ENCODE results near the gene B3GNT8.
"Not testable (repeated sequence)": the region's sequence is repeated elsewhere in the genome, so short reads cannot be mapped to it uniquely, and the experiment has no call there.

B3GNT8 gene

GRCh38 chr19:41413947-41414346 is 13.2 kb downstream of the B3GNT8 start:
- DNase-seq = no peak

GRCh38 chr19:41412953-41413352 is 14.2 kb downstream of the B3GNT8 start:
- no peak for DNase-seq

- no peak for DNase-seq
These were observed 15.3 kb downstream of the B3GNT8 start for GRCh38 chr19:41411968-41412265.

GRCh38 chr19:41411100-41411967 is 15.8 kb downstream of the B3GNT8 start:
- DNase-seq = no peak

GRCh38 chr19:41410336-41411054 is 16.7 kb downstream of the B3GNT8 start:
- DNase-seq = no peak

- DNase-seq = no peak
These were observed 17.9 kb downstream of the B3GNT8 start for GRCh38 chr19:41409288-41409687.

- not testable (repeated sequence) for DNase-seq
These were observed 18.3 kb downstream of the B3GNT8 start for GRCh38 chr19:41408846-41409245.

GRCh38 chr19:41408256-41408655 is 18.9 kb downstream of the B3GNT8 start:
- no peak for DNase-seq

- no peak for DNase-seq
These were observed 19.9 kb downstream of the B3GNT8 start for GRCh38 chr19:41407271-41407670.

- DNase-seq = no peak
These were observed 21.4 kb downstream of the B3GNT8 start for GRCh38 chr19:41405776-41406175.

GRCh38 chr19:41403181-41403970 is 23.8 kb downstream of the B3GNT8 start:
- no peak for DNase-seq

GRCh38 chr19:41402010-41402409 is 25.2 kb downstream of the B3GNT8 start:
- no peak for DNase-seq

- DNase-seq = no peak
These were observed 25.7 kb downstream of the B3GNT8 start for GRCh38 chr19:41401483-41401882.

- DNase-seq = no peak
These were observed 27.6 kb downstream of the B3GNT8 start for GRCh38 chr19:41399525-41399924.

- no peak for DNase-seq
These were observed 28.1 kb downstream of the B3GNT8 start for GRCh38 chr19:41399091-41399490.

- DNase-seq = no peak
These were observed 28.6 kb downstream of the B3GNT8 start for GRCh38 chr19:41398598-41398997.

- DNase-seq = no peak
These were observed 29.1 kb downstream of the B3GNT8 start for GRCh38 chr19:41398050-41398418.

- peak; percentile 98 for DNase-seq
These were observed 29.8 kb downstream of the B3GNT8 start, which contains the start of the genes BCKDHA and EXOSC5 for GRCh38 chr19:41397086-41398049. TSS of gene BCKDHA (plus strand) at chr19:41397818. CDS start at chr19:41397828, 10 bp downstream. TSS of gene EXOSC5 (minus strand) at chr19:41397359. CDS start at chr19:41397328, 31 bp downstream.

- DNase-seq = no peak
These were observed 31.8 kb downstream of the B3GNT8 start for GRCh38 chr19:41395355-41395754.

- DNase-seq = no peak
These were observed 34.4 kb downstream of the B3GNT8 start for GRCh38 chr19:41392775-41393174.

- DNase-seq = no peak
These were observed 35.6 kb downstream of the B3GNT8 start for GRCh38 chr19:41391618-41392017.

GRCh38 chr19:41386442-41386841 is 40.7 kb downstream of the B3GNT8 start:
- no peak for DNase-seq

Measured in right forelimb (tissue), 1 donor.